Rectal smooth muscle tissue (tissue), 1 donor: Measurements from ENCODE around the gene TPSD1.

Source experiments
- H3K27ac ChIP-seq: one replicate; pipeline ENCODE4 v1.7.0; 2013; ENCODE audit warnings: low read depth, low read length, inconsistent platforms
- H3K27me3 ChIP-seq: one replicate; pipeline ENCODE4 v1.7.0; 2013; ENCODE audit warnings: low read length; ENCODE audit not compliant: control insufficient read depth, insufficient read depth
- H3K36me3 ChIP-seq: one replicate; pipeline ENCODE4 v1.7.0; 2013; ENCODE audit warnings: low read length; ENCODE audit not compliant: control insufficient read depth, insufficient read depth
- H3K4me1 ChIP-seq: one replicate; pipeline ENCODE4 v1.7.0; 2013; ENCODE audit warnings: low read length; ENCODE audit not compliant: control insufficient read depth, insufficient read depth
- H3K4me3 ChIP-seq: one replicate; pipeline ENCODE4 v1.7.0; 2013; ENCODE audit warnings: low read length
- H3K9ac ChIP-seq: one replicate; pipeline ENCODE4 v1.7.0; 2013; ENCODE audit warnings: low read length

TPSD1 gene

DNA sequence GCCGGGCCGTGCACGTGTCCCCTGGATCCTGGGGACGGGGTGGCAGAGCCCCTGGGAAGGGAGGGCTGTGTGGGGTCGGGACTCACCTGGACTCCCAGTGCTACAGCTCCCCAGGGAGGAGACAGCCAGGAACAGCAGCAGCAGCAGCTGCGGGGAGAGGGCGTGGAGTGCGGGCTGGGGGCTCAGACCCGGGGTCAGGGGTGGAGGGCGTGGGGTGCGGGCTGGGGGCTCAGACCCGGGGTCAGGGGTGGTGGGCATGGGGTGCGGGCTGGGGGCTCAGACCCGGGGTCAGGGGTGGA, 20.7 kb downstream of the TPSD1 start:
- H3K36me3 ChIP-seq: no peaks in the 10 kb centered on the region
- H3K9ac ChIP-seq: no peak overlapping the region
- no peak overlapping the region for H3K27ac ChIP-seq
- H3K4me3 ChIP-seq: no peak overlapping the region
- H3K27me3 ChIP-seq: no peaks in the 10 kb centered on the region
- H3K4me1 ChIP-seq: peaks cover 1% of the 10 kb centered on the region

DNA sequence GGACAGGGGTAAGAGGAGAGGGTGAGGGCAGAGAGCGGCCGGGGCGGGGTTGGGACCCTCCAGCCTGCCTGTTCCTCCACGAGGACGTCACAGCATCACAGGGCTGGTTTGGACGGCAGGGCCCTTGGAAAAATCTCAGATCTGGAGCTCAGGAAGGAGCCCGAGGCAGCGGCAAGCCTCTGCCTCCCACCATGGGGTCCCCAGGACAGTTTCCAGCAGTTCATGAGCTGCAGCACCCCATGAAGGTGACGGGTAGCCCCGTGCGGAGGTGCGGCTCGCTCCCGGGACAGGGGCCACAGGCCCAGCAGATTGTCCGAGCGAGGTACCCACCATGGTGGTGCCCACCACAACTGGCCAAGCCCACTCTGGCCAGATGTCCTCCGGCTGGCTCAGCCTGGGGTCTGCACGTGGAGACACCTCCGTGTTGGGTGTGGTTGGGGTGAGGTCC, 21.3 kb downstream of the TPSD1 start:
- H3K27ac ChIP-seq: no peak overlapping the region
- no peak overlapping the region for H3K4me3 ChIP-seq
- H3K9ac ChIP-seq: no peak overlapping the region
- H3K27me3 ChIP-seq: no peaks in the 10 kb centered on the region
- no peaks in the 10 kb centered on the region for H3K4me1 ChIP-seq
- no peaks in the 10 kb centered on the region for H3K36me3 ChIP-seq

DNA sequence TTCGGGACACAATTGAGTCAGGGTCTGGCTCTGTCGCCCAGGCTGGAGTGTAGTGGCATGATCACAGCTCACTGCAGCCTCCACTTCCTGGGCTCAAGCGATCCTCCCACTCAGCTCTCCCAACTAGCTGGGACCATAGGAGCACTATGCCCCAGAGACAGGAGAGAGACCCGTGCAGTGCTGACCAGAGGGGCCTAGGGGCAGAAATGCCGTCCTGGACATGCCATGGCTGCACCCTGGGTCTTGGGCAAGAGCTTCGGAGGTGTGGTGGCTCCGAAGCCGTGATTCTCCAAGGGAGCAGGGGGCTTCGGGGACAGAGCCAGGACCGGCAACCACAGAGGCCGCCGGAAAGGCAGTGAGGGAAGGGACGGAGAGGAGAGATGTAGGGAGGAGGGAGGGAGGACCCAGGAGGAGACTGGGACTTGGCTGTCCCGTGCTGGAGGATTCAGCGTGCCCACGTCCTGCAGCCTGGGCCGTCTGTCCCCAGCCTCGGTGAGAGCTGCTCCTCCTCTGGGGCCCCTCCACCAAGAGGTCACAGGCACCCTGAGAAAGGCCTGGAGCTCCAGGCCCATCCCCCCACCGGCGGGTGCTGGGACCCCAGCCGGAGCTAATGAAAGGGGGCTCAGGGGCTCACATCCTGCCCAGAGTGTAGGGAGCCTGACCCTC, 21.9 kb downstream of the TPSD1 start:
- H3K36me3 ChIP-seq: no peaks in the 10 kb centered on the region
- H3K27ac ChIP-seq: no peak overlapping the region
- H3K27me3 ChIP-seq: no peaks in the 10 kb centered on the region
- no peak overlapping the region for H3K4me3 ChIP-seq
- no peaks in the 10 kb centered on the region for H3K4me1 ChIP-seq
- H3K9ac ChIP-seq: no peak overlapping the region

DNA sequence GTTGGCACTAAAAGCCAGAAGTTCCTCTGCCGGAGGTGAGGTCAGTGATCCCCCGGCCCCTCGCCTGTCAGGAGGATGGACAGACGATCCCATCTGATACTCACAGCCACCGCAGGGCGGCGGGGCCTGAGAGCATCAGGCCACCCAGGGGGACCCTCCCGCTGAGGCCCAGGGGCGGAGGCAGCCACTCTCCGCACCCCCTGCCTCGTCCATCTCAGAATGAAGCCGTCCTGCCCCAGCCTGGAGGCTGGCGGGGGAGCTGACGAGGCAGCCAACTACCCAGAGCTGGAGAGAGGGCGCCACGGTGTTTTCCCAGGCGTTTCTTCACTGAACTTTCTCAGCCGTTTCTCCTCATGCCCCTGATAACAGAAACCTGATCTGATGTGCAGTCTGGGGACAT, 22.6 kb downstream of the TPSD1 start:
- H3K27me3 ChIP-seq: no peaks in the 10 kb centered on the region
- H3K27ac ChIP-seq: no peak overlapping the region
- no peak overlapping the region for H3K4me3 ChIP-seq
- no peaks in the 10 kb centered on the region for H3K4me1 ChIP-seq
- no peaks in the 10 kb centered on the region for H3K36me3 ChIP-seq
- no peak overlapping the region for H3K9ac ChIP-seq

DNA sequence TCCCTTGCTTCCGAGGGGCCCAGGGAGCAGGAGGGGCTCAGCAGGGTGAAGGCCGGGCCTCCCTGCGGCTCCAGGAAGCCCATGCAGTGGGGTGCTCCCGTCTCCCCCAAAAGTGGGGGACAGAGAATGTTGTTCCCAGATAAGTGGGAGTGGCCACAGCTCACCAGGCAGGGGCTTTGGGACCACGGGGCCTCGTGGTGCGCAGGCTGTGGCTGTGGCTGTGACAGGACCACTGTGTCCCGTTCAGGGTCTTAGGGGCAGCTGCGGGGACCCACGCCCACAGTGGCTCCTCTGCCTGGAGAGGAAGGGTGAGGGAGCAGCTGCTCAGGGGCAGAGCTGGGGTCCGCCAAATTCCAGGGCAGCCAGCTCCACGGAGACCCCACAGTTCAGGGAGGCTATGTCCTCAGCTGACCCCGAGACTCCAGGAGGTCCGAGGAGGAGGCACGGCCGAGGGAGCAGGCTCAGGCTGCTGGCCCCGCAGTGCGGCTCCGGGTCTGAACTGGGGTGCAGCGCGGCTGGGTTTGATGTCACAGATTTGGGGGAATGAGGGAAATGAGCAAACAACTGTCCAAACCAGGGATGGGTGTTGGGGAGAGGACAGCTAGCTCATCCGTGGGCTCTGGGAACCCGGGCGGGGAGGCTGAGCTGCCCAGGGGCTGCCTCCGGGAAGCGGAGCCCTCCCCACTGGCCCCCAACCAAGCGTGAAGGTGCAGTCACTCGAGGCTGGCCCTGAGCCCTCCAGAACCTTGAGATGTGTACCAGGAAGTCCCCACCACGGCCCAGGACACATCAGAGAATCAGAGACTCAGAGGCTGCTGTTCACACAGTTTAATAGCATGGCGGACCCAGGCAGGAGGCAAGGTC, 23.4 kb downstream of the TPSD1 start:
- Histone ChIP-seq H3K36me3 (no peaks in the 10 kb centered on the region), H3K4me1 (no peaks in the 10 kb centered on the region), H3K27me3 (no peaks in the 10 kb centered on the region), H3K9ac (no peak overlapping the region), H3K4me3 (no peak overlapping the region), H3K27ac (no peak overlapping the region)

DNA sequence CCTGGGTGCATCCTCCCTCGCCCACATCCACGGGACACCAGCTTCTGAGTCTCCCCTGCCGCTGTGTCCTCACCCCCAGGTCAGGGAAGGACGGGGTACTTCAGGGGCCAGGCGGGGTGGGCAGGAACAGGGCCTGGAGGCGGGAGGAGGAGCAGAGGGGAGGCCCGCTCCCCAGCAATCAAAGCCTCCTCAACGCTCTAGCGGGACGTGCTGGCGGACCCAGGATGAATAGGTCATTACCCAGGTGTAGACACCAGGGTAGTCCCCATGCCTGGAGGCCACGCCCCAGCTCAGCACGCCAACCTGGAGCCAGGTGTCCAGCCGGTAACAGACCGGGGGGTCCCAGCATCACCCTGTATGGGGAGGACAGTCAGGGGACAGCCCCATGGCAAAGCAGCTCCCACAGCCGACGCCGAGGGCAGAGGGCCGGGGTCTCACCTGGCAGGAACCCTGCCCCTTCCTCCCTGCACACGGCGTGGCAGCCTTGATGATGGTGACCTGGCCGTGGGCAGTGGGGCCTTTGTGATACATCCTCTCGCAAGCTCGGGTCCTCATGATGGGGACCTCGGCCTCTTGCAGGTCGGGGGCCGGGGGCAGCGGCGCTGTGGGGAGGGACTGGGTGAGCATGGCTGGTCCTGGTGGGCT, 24.2 kb downstream of the TPSD1 start:
- Histone ChIP-seq H3K4me1 (no peaks in the 10 kb centered on the region), H3K9ac (no peak overlapping the region), H3K4me3 (no peak overlapping the region), H3K36me3 (no peaks in the 10 kb centered on the region), H3K27me3 (no peaks in the 10 kb centered on the region), H3K27ac (no peak overlapping the region)

DNA sequence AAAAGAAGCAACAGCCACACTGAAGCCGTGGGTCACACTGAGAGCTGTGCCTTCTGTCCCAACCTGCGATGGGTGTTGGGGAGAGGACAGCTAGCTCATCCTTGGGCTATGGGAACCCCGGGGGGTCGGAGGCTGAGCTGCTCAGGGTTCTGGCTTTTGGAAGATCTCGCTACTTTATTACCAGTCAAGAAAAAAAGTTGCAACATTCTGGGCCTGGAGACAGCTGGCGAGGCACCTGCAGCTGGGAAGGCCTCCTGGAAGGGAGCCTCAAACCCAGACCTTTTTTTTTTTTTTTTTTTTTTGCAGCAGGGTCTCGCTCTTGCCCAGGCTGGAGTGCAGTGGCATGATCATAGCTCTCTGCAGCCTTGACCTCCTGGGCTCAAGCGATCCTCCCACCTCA, 24.9 kb downstream of the TPSD1 start:
- H3K27me3 ChIP-seq: peaks cover 3% of the 10 kb centered on the region
- no peaks in the 10 kb centered on the region for H3K36me3 ChIP-seq
- H3K4me1 ChIP-seq: no peaks in the 10 kb centered on the region
- H3K9ac ChIP-seq: no peak overlapping the region
- no peak overlapping the region for H3K27ac ChIP-seq
- no peak overlapping the region for H3K4me3 ChIP-seq

DNA sequence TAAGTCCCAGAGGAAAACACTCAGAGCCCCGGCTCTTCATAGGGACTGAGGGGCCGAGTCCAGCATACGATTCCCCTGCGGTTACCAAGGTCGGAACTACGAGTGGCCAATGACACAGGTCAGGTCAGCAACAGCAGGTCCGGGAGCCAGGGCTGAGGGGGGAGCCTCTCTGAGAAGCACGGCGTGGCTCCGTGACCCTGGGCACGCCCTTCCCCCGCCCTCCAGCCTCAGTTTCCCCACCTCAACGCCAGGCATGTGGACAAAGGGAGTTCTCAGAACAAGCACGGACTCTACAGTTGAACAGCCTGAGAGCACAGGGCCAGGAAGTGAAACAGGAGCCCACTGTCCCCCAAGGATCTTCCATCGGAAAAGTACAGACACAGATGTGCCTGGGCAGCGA, 25.6 kb downstream of the TPSD1 start:
- Histone ChIP-seq H3K36me3 (no peaks in the 10 kb centered on the region), H3K9ac (no peak overlapping the region), H3K27ac (no peak overlapping the region), H3K27me3 (peaks cover 9% of the 10 kb centered on the region), H3K4me3 (no peak overlapping the region), H3K4me1 (no peaks in the 10 kb centered on the region)

DNA sequence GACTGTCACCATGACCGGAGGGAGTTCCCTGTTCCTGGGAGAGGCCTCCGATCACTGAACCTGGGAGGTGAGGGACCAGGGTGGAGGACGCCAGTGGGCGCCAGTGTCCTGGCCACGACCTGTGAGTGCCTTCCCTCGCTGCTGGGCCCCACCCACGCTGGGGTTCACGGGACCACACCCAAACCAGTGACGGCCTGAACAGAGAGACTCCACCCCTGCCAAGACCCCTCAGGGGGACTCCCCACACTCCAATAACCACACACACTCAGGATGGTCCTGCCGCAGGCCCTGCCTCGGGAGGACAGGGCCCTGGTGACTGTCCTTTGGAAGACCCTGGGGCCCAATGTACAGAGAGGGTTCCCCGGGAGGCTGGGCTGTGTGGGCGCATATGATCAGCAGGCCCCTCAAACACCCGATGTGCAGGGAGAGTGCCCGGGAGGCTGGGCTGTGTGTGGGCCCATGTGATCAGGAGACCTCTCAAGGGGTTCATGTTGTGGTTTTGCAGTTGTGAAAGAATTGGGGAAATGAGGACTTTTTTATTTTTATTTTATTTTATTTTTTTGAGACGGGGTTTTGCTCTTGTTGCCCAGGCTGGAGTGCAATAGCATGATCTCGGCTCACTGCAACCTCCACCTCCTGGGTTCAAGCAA, 26.6 kb downstream of the TPSD1 start:
- H3K27me3 ChIP-seq: peaks cover 9% of the 10 kb centered on the region
- H3K9ac ChIP-seq: no peak overlapping the region
- H3K36me3 ChIP-seq: no peaks in the 10 kb centered on the region
- H3K27ac ChIP-seq: no peak overlapping the region
- H3K4me3 ChIP-seq: no peak overlapping the region
- no peaks in the 10 kb centered on the region for H3K4me1 ChIP-seq

DNA sequence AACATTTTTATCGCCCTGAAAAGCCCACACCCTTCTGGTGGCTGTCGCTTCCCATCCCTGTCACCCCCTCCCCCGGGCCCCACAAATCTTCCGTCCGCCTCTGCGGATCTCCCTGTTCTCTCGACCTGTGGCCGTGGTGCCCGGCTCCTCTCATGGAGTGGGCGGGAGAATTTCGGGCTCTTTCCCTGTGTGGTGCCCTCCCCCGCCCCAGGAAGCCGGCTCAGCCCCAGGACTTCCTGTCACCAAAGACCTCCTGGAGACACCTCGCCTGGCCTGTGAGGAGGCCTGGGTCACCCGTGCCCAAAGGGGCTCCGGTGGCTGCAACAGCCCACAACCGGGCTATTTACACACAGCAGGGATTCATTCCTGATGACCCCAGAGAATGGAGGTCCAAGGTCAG, 27.4 kb downstream of the TPSD1 start:
- peaks cover 9% of the 10 kb centered on the region for H3K27me3 ChIP-seq
- no peak overlapping the region for H3K9ac ChIP-seq
- H3K4me1 ChIP-seq: no peaks in the 10 kb centered on the region
- H3K4me3 ChIP-seq: no peak overlapping the region
- no peak overlapping the region for H3K27ac ChIP-seq
- no peaks in the 10 kb centered on the region for H3K36me3 ChIP-seq

DNA sequence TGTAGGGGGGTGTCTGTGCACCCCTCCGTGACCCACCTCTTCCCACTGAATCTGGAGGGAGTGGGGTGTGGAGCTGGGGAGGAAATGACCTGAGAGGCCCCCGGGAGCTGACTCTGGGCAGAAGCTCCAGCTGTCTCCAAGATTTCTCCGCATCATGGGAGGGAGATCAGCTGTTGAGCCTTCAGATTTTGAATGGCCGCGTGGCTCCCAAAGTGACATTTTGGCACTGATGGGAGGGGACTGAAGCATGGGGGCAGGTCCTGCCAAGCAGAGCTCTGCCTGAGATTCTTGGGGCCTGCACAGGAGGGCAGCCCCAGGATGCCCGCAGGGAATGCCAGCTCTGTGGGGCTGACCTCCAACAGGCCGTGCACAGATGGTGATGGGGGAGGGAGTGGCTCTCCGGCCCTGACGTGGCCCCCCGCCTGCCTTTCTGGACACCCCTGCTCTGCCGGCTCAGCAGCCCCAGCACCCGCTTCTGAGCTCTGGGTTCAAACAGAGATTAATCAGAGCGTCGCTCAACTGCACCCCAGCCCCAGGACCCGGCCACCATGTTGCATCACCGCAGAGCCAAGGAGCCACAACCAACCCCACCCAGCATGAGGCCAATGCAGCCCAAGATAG, 28.2 kb downstream of the TPSD1 start:
- Histone ChIP-seq H3K27me3 (peaks cover 15% of the 10 kb centered on the region), H3K36me3 (no peaks in the 10 kb centered on the region), H3K4me3 (no peak overlapping the region), H3K9ac (no peak overlapping the region), H3K27ac (no peak overlapping the region), H3K4me1 (no peaks in the 10 kb centered on the region)
